SK-N-SH treated with all-trans-retinoic acid at 6 μM for 48 hours (cell line): ENCODE results near the gene SDR42E1.

Experiments
- ATAC-seq: fragments of 200-7000 bp; cut with Tn5 transposase; 3 replicates; pipeline ENCODE4 v1.9.1; 2020; ENCODE audit warnings: mild to moderate bottlenecking, moderate library complexity
- ARNTL ChIP-seq: fragments of 450-650 bp; formaldehyde crosslinking; IDR thresholded peaks from 2 replicates; pipeline ENCODE4 v1.5.0; 2020; ENCODE audit warnings: low read depth, mild to moderate bottlenecking, moderate library complexity, borderline replicate concordance
- BACH2 ChIP-seq: fragments of 250-450 bp; sonication (Bioruptor Pico); IDR thresholded peaks from 2 replicates; pipeline ENCODE4 v1.9.0; 2021; ENCODE audit warnings: mild to moderate bottlenecking, borderline replicate concordance
- CSDC2 ChIP-seq: fragments of 250-450 bp; sonication (Bioruptor Pico); IDR thresholded peaks from 2 replicates; pipeline ENCODE4 v1.5.0; 2020; ENCODE audit warnings: mild to moderate bottlenecking, moderate library complexity
- ESRRG ChIP-seq: fragments of 250-450 bp; sonication (Bioruptor Pico); IDR thresholded peaks from 2 replicates; pipeline ENCODE4 v1.6.1; 2021; ENCODE audit warnings: mild to moderate bottlenecking
- GLIS3 ChIP-seq: fragments of 250-450 bp; sonication (Bioruptor Pico); IDR thresholded peaks from 2 replicates; pipeline ENCODE4 v1.5.0; 2020; ENCODE audit warnings: mild to moderate bottlenecking, moderate library complexity
- ISL1 ChIP-seq: fragments of 250-450 bp; sonication (Bioruptor Pico); IDR thresholded peaks from 2 replicates; pipeline ENCODE4 v2.1.2; 2022; ENCODE audit warnings: mild to moderate bottlenecking, moderate library complexity
- OSR1 ChIP-seq: fragments of 250-450 bp; sonication (Bioruptor Pico); IDR thresholded peaks from 2 replicates; pipeline ENCODE4 v1.8.0; 2022; ENCODE audit warnings: moderate library complexity, mild to moderate bottlenecking, inconsistent platforms
- PPARA ChIP-seq: fragments of 250-450 bp; sonication (Bioruptor Pico); IDR thresholded peaks from 2 replicates; pipeline ENCODE4 v1.5.0; 2020; ENCODE audit warnings: mild to moderate bottlenecking, borderline replicate concordance
- RARB ChIP-seq: fragments of 250-450 bp; sonication (Bioruptor Pico); IDR thresholded peaks from 2 replicates; pipeline ENCODE4 v1.8.0; 2021; ENCODE audit warnings: mild to moderate bottlenecking, moderate library complexity
- SNAI2 ChIP-seq: fragments of 250-450 bp; sonication (Bioruptor Pico); IDR thresholded peaks from 2 replicates; pipeline ENCODE4 v1.5.0; 2020; ENCODE audit warnings: mild to moderate bottlenecking, moderate library complexity
- TCF4 ChIP-seq: fragments of 250-450 bp; sonication (Bioruptor Pico); IDR thresholded peaks from 2 replicates; pipeline ENCODE4 v1.8.0; 2021; ENCODE audit warnings: mild to moderate bottlenecking, moderate library complexity, borderline replicate concordance
- TOX ChIP-seq: fragments of 250-450 bp; sonication (Bioruptor Pico); IDR thresholded peaks from 2 replicates; pipeline ENCODE4 v1.8.0; 2021; ENCODE audit warnings: mild to moderate bottlenecking, moderate library complexity, borderline replicate concordance
- ZC3H10 ChIP-seq: fragments of 250-450 bp; sonication (Bioruptor Pico); IDR thresholded peaks from 2 replicates; pipeline ENCODE4 v1.5.1; 2021; ENCODE audit warnings: mild to moderate bottlenecking, moderate library complexity
- ZFP3 ChIP-seq: fragments of 250-450 bp; sonication (Bioruptor Pico); IDR thresholded peaks from 2 replicates; pipeline ENCODE4 v1.5.0; 2020; ENCODE audit warnings: mild to moderate bottlenecking, moderate library complexity
- ZFP30 ChIP-seq: fragments of 450-650 bp; formaldehyde crosslinking; IDR thresholded peaks from 2 replicates; pipeline ENCODE4 v1.5.0; 2022; ENCODE audit warnings: mild to moderate bottlenecking, moderate library complexity
- ZNF565 ChIP-seq: fragments of 450-650 bp; formaldehyde crosslinking; conservative IDR thresholded peaks from 2 replicates; pipeline ENCODE4 v1.5.0; 2020; ENCODE audit warnings: low read depth, mild to moderate bottlenecking, moderate library complexity
- ZNF70 ChIP-seq: fragments of 450-650 bp; formaldehyde crosslinking; IDR thresholded peaks from 2 replicates; pipeline ENCODE4 v1.5.0; 2020; ENCODE audit warnings: mild to moderate bottlenecking, moderate library complexity
- ZNF8 ChIP-seq: fragments of 450-650 bp; formaldehyde crosslinking; IDR thresholded peaks from 2 replicates; pipeline ENCODE4 v1.5.0; 2020; ENCODE audit warnings: mild to moderate bottlenecking, moderate library complexity
- TF ChIP-seq, protein P1 (sequence below): fragments of 250-450 bp; sonication (Bioruptor Pico); IDR thresholded peaks from 2 replicates; pipeline ENCODE4 v1.5.1; 2020; ENCODE audit warnings: low read depth, mild to moderate bottlenecking, moderate library complexity
- TF ChIP-seq, protein P2 (sequence below): fragments of 250-450 bp; sonication (Bioruptor Pico); IDR thresholded peaks from 2 replicates; pipeline ENCODE4 v1.8.0; 2020; ENCODE audit warnings: mild to moderate bottlenecking, moderate library complexity, borderline replicate concordance
- TF ChIP-seq, protein P3 (sequence below): fragments of 250-450 bp; sonication (Bioruptor Pico); IDR thresholded peaks from 2 replicates; pipeline ENCODE4 v1.8.0; 2021; ENCODE audit warnings: low read depth, mild to moderate bottlenecking, moderate library complexity, borderline replicate concordance
- TF ChIP-seq, protein P4 (sequence below): fragments of 250-450 bp; sonication (Bioruptor Pico); IDR thresholded peaks from 2 replicates; pipeline ENCODE4 v1.5.1; 2021; ENCODE audit warnings: mild to moderate bottlenecking, moderate library complexity
- TF ChIP-seq, protein P5 (sequence below): fragments of 250-450 bp; sonication (Bioruptor Pico); IDR thresholded peaks from 2 replicates; pipeline ENCODE4 v1.5.0; 2020; ENCODE audit warnings: mild to moderate bottlenecking, moderate library complexity

Gene SDR42E1

DNA sequence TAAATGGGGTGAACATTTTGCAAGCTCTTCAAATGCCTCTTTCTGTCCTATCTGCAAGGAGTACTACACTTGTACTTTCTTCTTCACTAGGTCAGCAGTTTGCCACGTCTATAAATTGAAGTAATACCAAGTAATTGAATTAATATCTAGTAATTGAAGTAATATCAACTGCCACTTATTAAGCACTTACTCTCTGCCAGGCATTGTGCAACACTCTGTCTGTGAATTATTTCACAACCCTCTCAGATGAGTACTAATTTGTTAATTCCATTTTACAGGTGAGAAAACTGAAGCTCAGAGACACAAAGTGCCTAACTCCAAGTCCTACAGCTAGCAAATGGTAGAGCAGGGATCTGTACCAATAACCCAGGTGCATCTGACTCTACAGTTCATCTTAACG, 4.1 kb downstream of the SDR42E1 start:
- no peak for ATAC-seq
- TF ChIP-seq, protein P1, sequence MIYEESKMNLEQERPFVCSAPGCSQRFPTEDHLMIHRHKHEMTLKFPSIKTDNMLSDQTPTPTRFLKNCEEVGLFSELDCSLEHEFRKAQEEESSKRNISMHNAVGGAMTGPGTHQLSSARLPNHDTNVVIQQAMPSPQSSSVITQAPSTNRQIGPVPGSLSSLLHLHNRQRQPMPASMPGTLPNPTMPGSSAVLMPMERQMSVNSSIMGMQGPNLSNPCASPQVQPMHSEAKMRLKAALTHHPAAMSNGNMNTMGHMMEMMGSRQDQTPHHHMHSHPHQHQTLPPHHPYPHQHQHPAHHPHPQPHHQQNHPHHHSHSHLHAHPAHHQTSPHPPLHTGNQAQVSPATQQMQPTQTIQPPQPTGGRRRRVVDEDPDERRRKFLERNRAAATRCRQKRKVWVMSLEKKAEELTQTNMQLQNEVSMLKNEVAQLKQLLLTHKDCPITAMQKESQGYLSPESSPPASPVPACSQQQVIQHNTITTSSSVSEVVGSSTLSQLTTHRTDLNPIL: no peak
- no peak for TF ChIP-seq RARB (CRISPR knock-in tag)
- TF ChIP-seq ZC3H10 (CRISPR knock-in tag): no peak
- TF ChIP-seq ZFP3 (CRISPR knock-in tag): no peak
- no peak for TF ChIP-seq ZFP30 (CRISPR knock-in tag)
- TF ChIP-seq, protein P2, sequence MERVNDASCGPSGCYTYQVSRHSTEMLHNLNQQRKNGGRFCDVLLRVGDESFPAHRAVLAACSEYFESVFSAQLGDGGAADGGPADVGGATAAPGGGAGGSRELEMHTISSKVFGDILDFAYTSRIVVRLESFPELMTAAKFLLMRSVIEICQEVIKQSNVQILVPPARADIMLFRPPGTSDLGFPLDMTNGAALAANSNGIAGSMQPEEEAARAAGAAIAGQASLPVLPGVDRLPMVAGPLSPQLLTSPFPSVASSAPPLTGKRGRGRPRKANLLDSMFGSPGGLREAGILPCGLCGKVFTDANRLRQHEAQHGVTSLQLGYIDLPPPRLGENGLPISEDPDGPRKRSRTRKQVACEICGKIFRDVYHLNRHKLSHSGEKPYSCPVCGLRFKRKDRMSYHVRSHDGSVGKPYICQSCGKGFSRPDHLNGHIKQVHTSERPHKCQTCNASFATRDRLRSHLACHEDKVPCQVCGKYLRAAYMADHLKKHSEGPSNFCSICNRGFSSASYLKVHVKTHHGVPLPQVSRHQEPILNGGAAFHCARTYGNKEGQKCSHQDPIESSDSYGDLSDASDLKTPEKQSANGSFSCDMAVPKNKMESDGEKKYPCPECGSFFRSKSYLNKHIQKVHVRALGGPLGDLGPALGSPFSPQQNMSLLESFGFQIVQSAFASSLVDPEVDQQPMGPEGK (CRISPR knock-in tag): no peak
- no peak for TF ChIP-seq PPARA (CRISPR knock-in tag)
- TF ChIP-seq TOX (CRISPR knock-in tag): no peak
- TF ChIP-seq ZNF70: no peak
- no peak for TF ChIP-seq ESRRG (CRISPR knock-in tag)
- TF ChIP-seq OSR1 (CRISPR knock-in tag): no peak
- no peak for TF ChIP-seq TCF4
- no peak for TF ChIP-seq ARNTL (CRISPR knock-in tag)
- TF ChIP-seq, protein P3, sequence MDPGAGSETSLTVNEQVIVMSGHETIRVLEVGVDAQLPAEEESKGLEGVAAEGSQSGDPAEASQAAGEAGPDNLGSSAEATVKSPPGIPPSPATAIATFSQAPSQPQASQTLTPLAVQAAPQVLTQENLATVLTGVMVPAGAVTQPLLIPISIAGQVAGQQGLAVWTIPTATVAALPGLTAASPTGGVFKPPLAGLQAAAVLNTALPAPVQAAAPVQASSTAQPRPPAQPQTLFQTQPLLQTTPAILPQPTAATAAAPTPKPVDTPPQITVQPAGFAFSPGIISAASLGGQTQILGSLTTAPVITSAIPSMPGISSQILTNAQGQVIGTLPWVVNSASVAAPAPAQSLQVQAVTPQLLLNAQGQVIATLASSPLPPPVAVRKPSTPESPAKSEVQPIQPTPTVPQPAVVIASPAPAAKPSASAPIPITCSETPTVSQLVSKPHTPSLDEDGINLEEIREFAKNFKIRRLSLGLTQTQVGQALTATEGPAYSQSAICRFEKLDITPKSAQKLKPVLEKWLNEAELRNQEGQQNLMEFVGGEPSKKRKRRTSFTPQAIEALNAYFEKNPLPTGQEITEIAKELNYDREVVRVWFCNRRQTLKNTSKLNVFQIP (CRISPR knock-in tag): no peak
- TF ChIP-seq, protein P4, sequence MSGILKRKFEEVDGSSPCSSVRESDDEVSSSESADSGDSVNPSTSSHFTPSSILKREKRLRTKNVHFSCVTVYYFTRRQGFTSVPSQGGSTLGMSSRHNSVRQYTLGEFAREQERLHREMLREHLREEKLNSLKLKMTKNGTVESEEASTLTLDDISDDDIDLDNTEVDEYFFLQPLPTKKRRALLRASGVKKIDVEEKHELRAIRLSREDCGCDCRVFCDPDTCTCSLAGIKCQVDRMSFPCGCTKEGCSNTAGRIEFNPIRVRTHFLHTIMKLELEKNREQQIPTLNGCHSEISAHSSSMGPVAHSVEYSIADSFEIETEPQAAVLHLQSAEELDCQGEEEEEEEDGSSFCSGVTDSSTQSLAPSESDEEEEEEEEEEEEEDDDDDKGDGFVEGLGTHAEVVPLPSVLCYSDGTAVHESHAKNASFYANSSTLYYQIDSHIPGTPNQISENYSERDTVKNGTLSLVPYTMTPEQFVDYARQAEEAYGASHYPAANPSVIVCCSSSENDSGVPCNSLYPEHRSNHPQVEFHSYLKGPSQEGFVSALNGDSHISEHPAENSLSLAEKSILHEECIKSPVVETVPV (CRISPR knock-in tag): no peak
- no peak for TF ChIP-seq ISL1 (CRISPR knock-in tag)
- no peak for TF ChIP-seq BACH2 (CRISPR knock-in tag)
- TF ChIP-seq SNAI2 (CRISPR knock-in tag): no peak
- no peak for TF ChIP-seq CSDC2 (CRISPR knock-in tag)
- TF ChIP-seq, protein P5, sequence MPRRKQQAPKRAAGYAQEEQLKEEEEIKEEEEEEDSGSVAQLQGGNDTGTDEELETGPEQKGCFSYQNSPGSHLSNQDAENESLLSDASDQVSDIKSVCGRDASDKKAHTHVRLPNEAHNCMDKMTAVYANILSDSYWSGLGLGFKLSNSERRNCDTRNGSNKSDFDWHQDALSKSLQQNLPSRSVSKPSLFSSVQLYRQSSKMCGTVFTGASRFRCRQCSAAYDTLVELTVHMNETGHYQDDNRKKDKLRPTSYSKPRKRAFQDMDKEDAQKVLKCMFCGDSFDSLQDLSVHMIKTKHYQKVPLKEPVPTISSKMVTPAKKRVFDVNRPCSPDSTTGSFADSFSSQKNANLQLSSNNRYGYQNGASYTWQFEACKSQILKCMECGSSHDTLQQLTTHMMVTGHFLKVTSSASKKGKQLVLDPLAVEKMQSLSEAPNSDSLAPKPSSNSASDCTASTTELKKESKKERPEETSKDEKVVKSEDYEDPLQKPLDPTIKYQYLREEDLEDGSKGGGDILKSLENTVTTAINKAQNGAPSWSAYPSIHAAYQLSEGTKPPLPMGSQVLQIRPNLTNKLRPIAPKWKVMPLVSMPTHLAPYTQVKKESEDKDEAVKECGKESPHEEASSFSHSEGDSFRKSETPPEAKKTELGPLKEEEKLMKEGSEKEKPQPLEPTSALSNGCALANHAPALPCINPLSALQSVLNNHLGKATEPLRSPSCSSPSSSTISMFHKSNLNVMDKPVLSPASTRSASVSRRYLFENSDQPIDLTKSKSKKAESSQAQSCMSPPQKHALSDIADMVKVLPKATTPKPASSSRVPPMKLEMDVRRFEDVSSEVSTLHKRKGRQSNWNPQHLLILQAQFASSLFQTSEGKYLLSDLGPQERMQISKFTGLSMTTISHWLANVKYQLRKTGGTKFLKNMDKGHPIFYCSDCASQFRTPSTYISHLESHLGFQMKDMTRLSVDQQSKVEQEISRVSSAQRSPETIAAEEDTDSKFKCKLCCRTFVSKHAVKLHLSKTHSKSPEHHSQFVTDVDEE (CRISPR knock-in tag): no peak
- TF ChIP-seq, all 23 proteins: peak for 0

DNA sequence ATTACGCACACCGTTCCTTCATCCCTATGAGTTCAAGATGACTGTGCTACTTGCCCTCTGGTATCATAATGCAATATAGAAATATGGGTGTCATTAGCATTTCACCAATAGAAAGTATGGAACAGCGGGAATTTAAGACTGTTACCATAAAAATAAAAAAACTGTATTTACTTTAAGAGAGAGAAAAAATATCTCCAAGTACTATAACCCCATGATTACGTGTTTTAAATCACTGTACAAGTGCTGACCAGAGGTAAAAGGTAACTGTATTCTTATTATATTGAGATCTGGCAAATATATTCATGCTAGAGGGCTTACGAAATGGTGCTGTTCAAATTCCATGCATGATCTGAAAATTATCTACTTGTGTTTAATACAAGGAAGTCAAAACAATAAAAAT, 5.2 kb downstream of the SDR42E1 start:
- TF ChIP-seq ZNF8 (CRISPR knock-in tag): no peak
- TF ChIP-seq ZFP30 (CRISPR knock-in tag): no peak
- TF ChIP-seq SNAI2 (CRISPR knock-in tag): no peak
- TF ChIP-seq ISL1 (CRISPR knock-in tag): no peak
- TF ChIP-seq ZNF565 (CRISPR knock-in tag): no peak
- TF ChIP-seq, protein P3 (CRISPR knock-in tag): no peak
- no peak for TF ChIP-seq GLIS3 (CRISPR knock-in tag)
- no peak for TF ChIP-seq ZNF70
- TF ChIP-seq, protein P1: no peak
- ATAC-seq: no peak
